Colonic mucosa (tissue), 4 donors: ENCODE results near the gene ZBTB25. TPM values are rescaled to one million over a fixed set of nuclear protein-coding genes. Genes with fewer than 3 reads are reported as not detected.

ENCODE experiments used
- DNase-seq: peaks from one replicate; pipeline ENCODE4 v3.0.0-alpha.2; 2020
- H3K27ac ChIP-seq: fragments of 200-600 bp; one replicate; pipeline ENCODE4 v1.8.0; 2021
- H3K27me3 ChIP-seq: fragments of 200-600 bp; one replicate; pipeline ENCODE4 v1.8.0; 2021
- H3K36me3 ChIP-seq: fragments of 200-600 bp; one replicate; pipeline ENCODE4 v1.8.0; 2021
- H3K4me1 ChIP-seq: fragments of 200-600 bp; one replicate; pipeline ENCODE4 v1.8.0; 2021; ENCODE audit warnings: mild to moderate bottlenecking
- H3K4me3 ChIP-seq: fragments of 200-600 bp; one replicate; pipeline ENCODE4 v1.8.0; 2021
- H3K9ac ChIP-seq, 2 donors: one replicate each; pipeline ENCODE4 v1.7.0; 2013; ENCODE audit warnings: control low read depth in 2 of 2, low read depth in 2 of 2, low read length in 2 of 2
- H3K9me3 ChIP-seq: fragments of 200-600 bp; one replicate; pipeline ENCODE4 v1.8.0; 2021
- intact Hi-C: fragments of 100-400 bp; cut with DNase I; formaldehyde crosslinking; loops from one replicate; pipeline ENCODE4 v1.14.1; 2022
- total RNA-seq, 2 donors: library from RNA; stranded (reverse); fragmentation: NEBNext Ultra II Directional in 1 of 2; extraction: Animal tissue kit (Norgen Biotek cat#: 25700) in 1 of 2; gene quantifications; one replicate each; pipeline ENCODE4 v1.2.1, GENCODE V29; 2021
- TF ChIP-seq, protein P1 (sequence below): fragments of 200-600 bp; IDR thresholded peaks from one replicate; pipeline ENCODE4 v1.8.0; 2022; ENCODE audit warnings: antibody characterized with exemption, mild to moderate bottlenecking
- donor health status: healthy.
- donor health status: DM: no; HTN: no; CAD: no.
- donor health status: DM: no; HTN: no; CAD: no.

The ZBTB25 gene
- total RNA-seq, 2 donors from 2014 or later = 5.6 to 6.1 TPM

DNA sequence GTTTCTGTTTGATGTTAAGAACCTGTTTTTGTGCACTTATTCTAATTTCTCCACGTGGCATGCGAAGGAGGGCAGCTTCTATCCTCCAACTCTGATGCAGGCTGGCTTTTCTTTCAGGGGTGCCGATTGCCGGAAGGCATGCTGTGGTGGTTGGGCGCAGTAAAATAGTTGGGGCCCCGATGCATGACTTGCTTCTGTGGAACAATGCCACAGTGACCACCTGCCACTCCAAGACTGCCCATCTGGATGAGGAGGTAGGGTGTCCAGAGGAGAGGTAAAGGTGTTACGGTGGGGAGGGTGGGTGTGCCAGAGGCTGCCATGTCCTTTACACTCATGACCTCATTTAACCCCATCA is 85.9 kb downstream of the ZBTB25 start:
- intact Hi-C loops = no loop called here
- no peak overlapping the region for H3K4me3 ChIP-seq
- no peaks in the 10 kb centered on the region for H3K27me3 ChIP-seq
- H3K4me1 ChIP-seq = no peaks in the 10 kb centered on the region
- DNase-seq = no peak
- TF ChIP-seq, protein P1, sequence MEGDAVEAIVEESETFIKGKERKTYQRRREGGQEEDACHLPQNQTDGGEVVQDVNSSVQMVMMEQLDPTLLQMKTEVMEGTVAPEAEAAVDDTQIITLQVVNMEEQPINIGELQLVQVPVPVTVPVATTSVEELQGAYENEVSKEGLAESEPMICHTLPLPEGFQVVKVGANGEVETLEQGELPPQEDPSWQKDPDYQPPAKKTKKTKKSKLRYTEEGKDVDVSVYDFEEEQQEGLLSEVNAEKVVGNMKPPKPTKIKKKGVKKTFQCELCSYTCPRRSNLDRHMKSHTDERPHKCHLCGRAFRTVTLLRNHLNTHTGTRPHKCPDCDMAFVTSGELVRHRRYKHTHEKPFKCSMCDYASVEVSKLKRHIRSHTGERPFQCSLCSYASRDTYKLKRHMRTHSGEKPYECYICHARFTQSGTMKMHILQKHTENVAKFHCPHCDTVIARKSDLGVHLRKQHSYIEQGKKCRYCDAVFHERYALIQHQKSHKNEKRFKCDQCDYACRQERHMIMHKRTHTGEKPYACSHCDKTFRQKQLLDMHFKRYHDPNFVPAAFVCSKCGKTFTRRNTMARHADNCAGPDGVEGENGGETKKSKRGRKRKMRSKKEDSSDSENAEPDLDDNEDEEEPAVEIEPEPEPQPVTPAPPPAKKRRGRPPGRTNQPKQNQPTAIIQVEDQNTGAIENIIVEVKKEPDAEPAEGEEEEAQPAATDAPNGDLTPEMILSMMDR = no peak
- no peaks in the 10 kb centered on the region for H3K9me3 ChIP-seq
- H3K36me3 ChIP-seq = no peaks in the 10 kb centered on the region
- H3K9ac ChIP-seq = no peak overlapping the region
- no peak overlapping the region for H3K27ac ChIP-seq

GRCh38 chr14:64417055-64417770 is 86.4 kb downstream of the ZBTB25 start:
- Histone ChIP-seq H3K4me3 (no peak overlapping the region), H3K27me3 (no peaks in the 10 kb centered on the region), H3K36me3 (no peaks in the 10 kb centered on the region), H3K9me3 (no peaks in the 10 kb centered on the region), H3K4me1 (no peaks in the 10 kb centered on the region), H3K9ac (no peak overlapping the region), H3K27ac (no peak overlapping the region)
- DNase-seq = no peak
- intact Hi-C loops = no loop called here
- TF ChIP-seq, protein P1 = no peak

DNA sequence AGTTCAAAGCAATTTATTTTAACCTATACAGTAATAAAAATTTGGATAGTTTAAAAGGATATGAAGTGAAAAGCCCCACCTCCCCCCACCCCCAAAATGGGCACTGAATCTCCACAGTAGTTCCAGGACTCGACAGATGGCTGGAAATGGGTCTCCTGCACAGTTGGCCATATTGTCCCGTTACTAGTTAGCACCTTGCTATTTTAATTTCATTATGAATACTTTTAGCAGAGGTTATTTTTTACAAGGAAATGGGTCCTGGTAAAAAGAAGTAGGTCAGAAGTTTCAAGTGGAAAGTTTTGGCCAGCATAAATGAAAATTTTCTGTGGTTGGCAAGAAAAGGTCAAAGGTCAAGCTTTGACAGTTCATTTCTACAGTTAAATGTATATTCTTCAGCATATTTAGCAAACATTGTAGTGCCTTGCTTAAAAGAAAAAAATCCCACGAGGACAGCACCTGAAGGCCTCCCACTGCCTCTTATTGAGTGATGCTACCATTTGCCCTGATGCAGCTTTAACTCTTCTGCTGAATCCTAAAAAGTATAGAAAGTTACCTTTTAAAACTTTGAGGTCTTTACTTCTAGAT is 87.2 kb downstream of the ZBTB25 start:
- Histone ChIP-seq H3K27ac (no peak overlapping the region), H3K9ac (no peak overlapping the region), H3K9me3 (no peaks in the 10 kb centered on the region), H3K4me1 (no peaks in the 10 kb centered on the region), H3K27me3 (no peaks in the 10 kb centered on the region), H3K4me3 (no peak overlapping the region), H3K36me3 (no peaks in the 10 kb centered on the region)
- TF ChIP-seq, protein P1 = no peak
- intact Hi-C loops = no loop called here
- DNase-seq = no peak

GRCh38 chr14:64412237-64412636 is 91.4 kb downstream of the ZBTB25 start:
- intact Hi-C loops = no loop called here
- no peak overlapping the region for H3K4me3 ChIP-seq
- H3K9ac ChIP-seq = no peak overlapping the region
- no peak overlapping the region for H3K27ac ChIP-seq
- H3K27me3 ChIP-seq = no peaks in the 10 kb centered on the region
- no peaks in the 10 kb centered on the region for H3K4me1 ChIP-seq
- no peaks in the 10 kb centered on the region for H3K9me3 ChIP-seq
- H3K36me3 ChIP-seq = no peaks in the 10 kb centered on the region
- TF ChIP-seq, protein P1 = no peak
- DNase-seq = no peak

DNA sequence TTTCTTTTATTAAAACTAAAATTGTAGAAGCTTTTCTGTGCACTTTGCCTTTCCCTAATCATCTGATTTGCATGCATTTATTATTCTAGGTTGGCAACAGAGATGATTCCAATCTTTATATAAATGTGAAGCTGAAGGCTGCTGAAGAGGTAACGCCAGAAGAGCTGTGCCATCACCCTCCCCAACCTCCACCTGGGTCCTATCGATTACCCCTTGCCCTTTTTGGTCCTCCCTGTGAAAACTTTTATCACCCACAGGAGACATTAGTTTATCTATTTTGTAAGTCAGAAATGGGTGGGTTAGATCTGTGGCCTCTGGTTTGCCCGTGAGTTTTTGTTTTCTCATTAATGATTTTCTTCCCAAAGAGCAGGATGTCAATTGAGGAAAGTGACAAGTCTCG is 92.6 kb downstream of the ZBTB25 start:
- H3K27ac ChIP-seq = no peak overlapping the region
- H3K4me3 ChIP-seq = no peak overlapping the region
- H3K9me3 ChIP-seq = no peaks in the 10 kb centered on the region
- H3K4me1 ChIP-seq = no peaks in the 10 kb centered on the region
- no peaks in the 10 kb centered on the region for H3K36me3 ChIP-seq
- no peak overlapping the region for H3K9ac ChIP-seq
- TF ChIP-seq, protein P1 = no peak
- intact Hi-C loops = no loop called here
- H3K27me3 ChIP-seq = no peaks in the 10 kb centered on the region
- DNase-seq = no peak
